SU-DHL-6 (cell line): ENCODE measurements around the gene FKBP2.

Experiments
- EZH2phosphoT487 ChIP-seq: fragments of 200-600 bp; sonication (generic), shearing (Covaris generic); conservative IDR thresholded peaks from 2 replicates; pipeline ENCODE4 v1.6.1; 2018; ENCODE audit warnings: mild to moderate bottlenecking, antibody characterized with exemption, low read length, moderate library complexity, mixed read lengths
- TF ChIP-seq, protein P1 (sequence below): fragments of 200-600 bp; sonication (generic); IDR thresholded peaks from one replicate; pipeline ENCODE4 v1.5.1; 2017; ENCODE audit warnings: antibody characterized with exemption, mild to moderate bottlenecking, low read length, moderate library complexity; ENCODE audit not compliant: insufficient read depth, poor library complexity, severe bottlenecking

DNA sequence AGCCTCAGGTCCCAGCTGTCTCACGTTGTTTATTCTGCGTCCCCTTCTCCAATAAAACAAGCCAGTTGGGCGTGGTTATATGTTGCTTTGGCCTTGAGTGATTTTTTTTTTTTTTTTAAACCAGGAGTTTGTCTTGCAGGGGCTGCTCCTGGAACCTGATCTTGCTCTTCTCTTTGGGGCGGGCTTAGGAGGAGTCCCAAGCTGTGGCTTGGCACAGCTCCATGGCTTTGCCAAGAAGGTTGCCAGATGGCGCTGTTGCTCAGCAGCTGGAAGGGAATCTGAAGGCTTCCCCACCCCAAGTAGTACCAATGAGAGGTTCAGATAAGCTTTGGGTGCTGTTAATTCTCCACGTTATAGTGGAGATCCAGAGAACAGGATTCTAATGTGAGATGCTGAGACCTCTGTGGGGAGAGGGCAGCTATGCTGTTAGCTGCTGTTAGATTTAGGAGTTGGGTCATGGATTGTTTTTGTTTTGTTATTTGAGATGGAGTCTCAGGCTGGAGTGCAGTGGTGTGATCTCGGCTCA lies 36.4 kb upstream of the FKBP2 start:
- TF ChIP-seq, protein P1, sequence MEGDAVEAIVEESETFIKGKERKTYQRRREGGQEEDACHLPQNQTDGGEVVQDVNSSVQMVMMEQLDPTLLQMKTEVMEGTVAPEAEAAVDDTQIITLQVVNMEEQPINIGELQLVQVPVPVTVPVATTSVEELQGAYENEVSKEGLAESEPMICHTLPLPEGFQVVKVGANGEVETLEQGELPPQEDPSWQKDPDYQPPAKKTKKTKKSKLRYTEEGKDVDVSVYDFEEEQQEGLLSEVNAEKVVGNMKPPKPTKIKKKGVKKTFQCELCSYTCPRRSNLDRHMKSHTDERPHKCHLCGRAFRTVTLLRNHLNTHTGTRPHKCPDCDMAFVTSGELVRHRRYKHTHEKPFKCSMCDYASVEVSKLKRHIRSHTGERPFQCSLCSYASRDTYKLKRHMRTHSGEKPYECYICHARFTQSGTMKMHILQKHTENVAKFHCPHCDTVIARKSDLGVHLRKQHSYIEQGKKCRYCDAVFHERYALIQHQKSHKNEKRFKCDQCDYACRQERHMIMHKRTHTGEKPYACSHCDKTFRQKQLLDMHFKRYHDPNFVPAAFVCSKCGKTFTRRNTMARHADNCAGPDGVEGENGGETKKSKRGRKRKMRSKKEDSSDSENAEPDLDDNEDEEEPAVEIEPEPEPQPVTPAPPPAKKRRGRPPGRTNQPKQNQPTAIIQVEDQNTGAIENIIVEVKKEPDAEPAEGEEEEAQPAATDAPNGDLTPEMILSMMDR, result peak; percentile 53
- no peak for TF ChIP-seq EZH2phosphoT487
